Aortic smooth muscle cell (primary cell): ENCODE measurements around the gene EMC10. TPM values are rescaled to one million over a fixed set of nuclear protein-coding genes. Genes with fewer than 3 reads are reported as not detected.

Experiments used
- total RNA-seq: library from RNA; depleted of rRNA; stranded (reverse); fragments of >200 nt; gene quantifications from 2 replicates; pipeline ENCODE4 v1.2.3, GENCODE V29; 2014

Gene EMC10
- 45.0 and 55.3 TPM in 2 replicates for total RNA-seq

GRCh38 chr19:50476224-50476906, at the start of gene EMC10, which contains the start of gene GARIN5A:
EMC10 (plus strand) TSS chr19:50476507; CDS start chr19:50476545, 38 bp downstream.
GARIN5A (minus strand) TSS chr19:50476848; CDS start chr19:50476388, 460 bp downstream.

GRCh38 chr19:50432221-50433028, 43.9 kb upstream of the EMC10 start, which contains the start of gene MYBPC2:
MYBPC2 (plus strand) TSS chr19:50432892; CDS start chr19:50432954, 62 bp downstream.

GRCh38 chr19:50511069-50511822, 34.9 kb downstream of the EMC10 start, which contains the start of gene JOSD2:
JOSD2 (minus strand) TSS chr19:50511191; CDS start chr19:50510431, 760 bp downstream.

GRCh38 chr19:50513746-50514345, 37.5 kb downstream of the EMC10 start, which contains the start of gene ASPDH:
ASPDH (minus strand) TSS chr19:50513913; CDS start chr19:50513823, 90 bp downstream.

Other genes with a start within 250 kb of the EMC10 start
- gene KCNC3, start 147.1 kb upstream of the EMC10 start, total RNA-seq, result under 0.01 TPM in 2 replicates
- gene NAPSA, start 110.9 kb upstream of the EMC10 start, total RNA-seq, result 0.06 and 0.13 TPM in 2 replicates
- 79.9 and 93.8 TPM in 2 replicates for gene NR1H2, start 100.0 kb upstream of the EMC10 start, total RNA-seq
- 17.7 and 31.7 TPM in 2 replicates for gene POLD1, start 92.2 kb upstream of the EMC10 start, total RNA-seq
- gene SPIB, start 57.6 kb upstream of the EMC10 start, total RNA-seq, result not detected in 2 replicates
- gene MYBPC2, start 43.6 kb upstream of the EMC10 start, total RNA-seq, result not detected in 2 replicates
- gene GARIN5A, start 341 bp downstream of the EMC10 start, total RNA-seq, result 0.26 TPM in 1 of 2 replicates, not detected in the other
- 35.8 and 38.0 TPM in 2 replicates for gene JOSD2, start 34.7 kb downstream of the EMC10 start, total RNA-seq
- gene ASPDH, start 37.4 kb downstream of the EMC10 start, total RNA-seq, result not detected in 2 replicates
- under 0.01 and 0.12 TPM in 2 replicates for gene LRRC4B, start 91.9 kb downstream of the EMC10 start, total RNA-seq
- gene SYT3, start 163.4 kb downstream of the EMC10 start, total RNA-seq, result 0.12 and 0.13 TPM in 2 replicates
- 0.53 and 0.62 TPM in 2 replicates for gene C19orf81, start 172.9 kb downstream of the EMC10 start, total RNA-seq
- 2.1 and 5.7 TPM in 2 replicates for gene SHANK1, start 243.3 kb downstream of the EMC10 start, total RNA-seq
- gene CLEC11A, start 246.9 kb downstream of the EMC10 start, total RNA-seq, result 26.0 and 68.1 TPM in 2 replicates